ENCODE data around the gene ALG9.
"Not testable (repeated sequence)": the region's sequence is repeated elsewhere in the genome, so short reads cannot be mapped to it uniquely, and the experiment has no call there.

The ALG9 gene, protein sequence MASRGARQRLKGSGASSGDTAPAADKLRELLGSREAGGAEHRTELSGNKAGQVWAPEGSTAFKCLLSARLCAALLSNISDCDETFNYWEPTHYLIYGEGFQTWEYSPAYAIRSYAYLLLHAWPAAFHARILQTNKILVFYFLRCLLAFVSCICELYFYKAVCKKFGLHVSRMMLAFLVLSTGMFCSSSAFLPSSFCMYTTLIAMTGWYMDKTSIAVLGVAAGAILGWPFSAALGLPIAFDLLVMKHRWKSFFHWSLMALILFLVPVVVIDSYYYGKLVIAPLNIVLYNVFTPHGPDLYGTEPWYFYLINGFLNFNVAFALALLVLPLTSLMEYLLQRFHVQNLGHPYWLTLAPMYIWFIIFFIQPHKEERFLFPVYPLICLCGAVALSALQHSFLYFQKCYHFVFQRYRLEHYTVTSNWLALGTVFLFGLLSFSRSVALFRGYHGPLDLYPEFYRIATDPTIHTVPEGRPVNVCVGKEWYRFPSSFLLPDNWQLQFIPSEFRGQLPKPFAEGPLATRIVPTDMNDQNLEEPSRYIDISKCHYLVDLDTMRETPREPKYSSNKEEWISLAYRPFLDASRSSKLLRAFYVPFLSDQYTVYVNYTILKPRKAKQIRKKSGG

DNA sequence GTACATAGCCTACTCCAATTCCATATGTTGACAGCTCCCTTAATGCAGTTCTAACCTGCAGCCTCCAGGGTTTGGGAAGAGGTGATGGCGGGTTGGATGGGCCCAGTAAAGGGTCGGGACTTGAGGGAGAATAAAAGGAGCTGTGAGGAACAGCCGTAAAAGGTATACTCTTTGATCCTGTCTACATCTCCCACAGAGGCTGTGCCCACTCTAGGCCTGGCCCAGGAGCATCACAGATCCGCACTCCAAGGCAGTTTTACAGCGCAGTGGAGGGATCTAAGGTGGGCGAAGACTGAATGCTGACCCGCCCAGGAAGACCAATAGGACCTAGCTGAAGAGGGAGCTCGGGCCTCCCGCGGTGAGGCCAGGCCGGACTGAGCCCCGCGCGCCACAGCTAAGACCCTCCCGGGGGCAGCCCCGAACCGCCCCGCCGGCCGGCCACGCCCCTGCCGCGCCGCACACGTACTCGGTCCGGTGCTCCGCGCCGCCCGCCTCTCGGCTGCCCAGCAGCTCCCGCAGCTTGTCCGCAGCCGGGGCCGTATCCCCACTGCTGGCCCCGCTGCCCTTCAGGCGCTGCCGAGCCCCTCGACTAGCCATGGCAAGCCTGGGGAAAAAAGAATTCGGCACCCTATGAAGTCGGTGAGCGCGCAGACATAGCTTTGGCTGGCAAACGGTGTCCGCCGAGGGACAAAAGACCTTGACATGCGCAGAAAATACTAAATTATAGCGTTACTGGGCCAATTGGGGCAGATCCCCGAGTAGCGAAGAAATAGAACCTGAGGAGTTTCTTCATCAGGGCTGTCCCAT lies at the start of gene ALG9:
TSS of gene ALG9 (minus strand) at position 696 of the 807 bp plus-strand sequence. CDS start at position 597, 99 bp downstream.
- DNase-seq = peak; percentile 68 to 74

- no peak for DNase-seq
Observed at GRCh38 chr11:111920908-111921307, 49.5 kb upstream of the ALG9 start.

DNA sequence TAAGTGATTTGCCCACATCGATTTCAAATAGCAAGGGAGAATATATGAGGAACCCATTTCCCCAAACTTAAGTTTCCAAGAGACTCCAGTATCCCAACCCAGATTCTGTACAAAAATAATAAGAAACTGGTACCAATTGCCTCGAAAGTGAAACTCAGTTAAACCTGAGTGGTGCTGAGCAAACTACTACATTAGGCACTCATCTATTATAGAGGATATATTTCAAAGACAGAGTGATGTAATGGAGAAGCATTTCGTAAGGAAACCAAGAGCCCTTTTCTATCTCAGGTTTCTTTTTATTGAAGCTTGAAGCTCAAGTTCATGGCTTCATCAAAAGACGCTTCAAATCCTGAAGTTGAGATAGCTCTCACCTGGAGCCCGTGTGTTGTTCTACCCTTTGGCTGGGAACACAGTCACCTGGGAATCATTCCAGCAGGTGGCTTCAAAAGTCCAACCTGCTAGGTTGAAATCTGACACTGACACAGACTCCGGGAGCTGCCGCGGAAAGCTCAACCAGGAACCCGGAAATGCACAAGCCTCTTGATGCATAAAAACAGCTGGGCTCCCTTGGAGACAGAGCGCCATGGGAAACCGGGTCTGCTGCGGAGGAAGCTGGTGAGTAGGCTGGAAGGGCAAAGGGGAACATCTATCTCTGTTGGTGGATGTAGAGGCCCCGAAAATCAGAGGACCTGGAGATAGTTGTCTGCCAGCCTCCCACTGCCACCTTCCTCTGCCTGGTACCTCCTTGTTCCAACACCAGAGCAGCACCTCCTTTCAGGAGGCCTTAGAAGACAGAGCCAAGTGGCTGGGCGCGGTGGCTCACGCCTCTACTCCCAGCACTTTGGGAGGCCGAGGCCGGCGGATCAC lies 47.2 kb upstream of the ALG9 start, which contains the start of gene C11orf52:
TSS of gene C11orf52 (plus strand) at position 524 of the 867 bp plus-strand sequence. CDS start at position 584, 60 bp downstream.
- DNase-seq = no peak

DNA sequence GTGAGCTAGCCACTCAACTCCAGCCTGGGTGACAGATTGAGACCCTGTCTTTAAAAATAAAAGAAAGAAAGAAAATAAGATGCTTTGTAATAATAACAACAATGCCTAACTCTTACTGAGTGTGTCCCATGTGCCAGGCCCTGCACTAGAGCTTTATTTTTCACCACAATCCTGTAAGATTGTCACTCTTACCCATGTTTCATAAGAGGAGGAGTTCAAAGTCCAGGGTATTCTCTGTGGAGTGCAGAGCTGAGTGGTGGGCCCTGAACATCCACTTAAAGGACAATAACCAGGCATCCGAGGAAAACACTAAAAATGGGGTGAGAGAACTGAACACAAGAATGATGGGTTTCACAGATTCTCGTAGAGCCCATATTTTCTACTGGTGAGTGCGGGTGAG lies 46.4 kb upstream of the ALG9 start:
- DNase-seq = no peak

- DNase-seq = no peak
Observed at GRCh38 chr11:111917312-111917711, 45.9 kb upstream of the ALG9 start.

DNA sequence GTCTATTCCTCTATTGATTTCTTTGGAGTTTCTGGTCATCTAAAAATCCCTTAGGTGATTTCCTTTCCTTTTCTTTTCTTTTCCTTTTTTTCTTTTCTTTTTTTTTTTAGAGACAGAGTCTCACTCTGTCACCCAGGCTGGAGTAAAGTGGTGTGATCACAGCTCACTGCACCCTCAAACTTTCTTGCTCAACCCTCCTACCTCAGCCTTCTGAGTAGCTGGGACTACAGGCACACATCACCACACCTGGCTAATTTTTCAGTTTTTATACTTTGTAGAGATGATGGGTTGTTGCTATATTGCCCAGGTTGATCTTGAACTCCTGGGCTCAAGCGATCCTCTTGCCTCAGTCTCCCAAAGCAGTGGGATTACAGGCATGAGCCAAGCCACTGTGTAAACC lies 45.4 kb upstream of the ALG9 start:
- DNase-seq = no peak

- DNase-seq = peak; percentile 83 to 85
Observed at GRCh38 chr11:111913997-111914396, 42.6 kb upstream of the ALG9 start.

DNA sequence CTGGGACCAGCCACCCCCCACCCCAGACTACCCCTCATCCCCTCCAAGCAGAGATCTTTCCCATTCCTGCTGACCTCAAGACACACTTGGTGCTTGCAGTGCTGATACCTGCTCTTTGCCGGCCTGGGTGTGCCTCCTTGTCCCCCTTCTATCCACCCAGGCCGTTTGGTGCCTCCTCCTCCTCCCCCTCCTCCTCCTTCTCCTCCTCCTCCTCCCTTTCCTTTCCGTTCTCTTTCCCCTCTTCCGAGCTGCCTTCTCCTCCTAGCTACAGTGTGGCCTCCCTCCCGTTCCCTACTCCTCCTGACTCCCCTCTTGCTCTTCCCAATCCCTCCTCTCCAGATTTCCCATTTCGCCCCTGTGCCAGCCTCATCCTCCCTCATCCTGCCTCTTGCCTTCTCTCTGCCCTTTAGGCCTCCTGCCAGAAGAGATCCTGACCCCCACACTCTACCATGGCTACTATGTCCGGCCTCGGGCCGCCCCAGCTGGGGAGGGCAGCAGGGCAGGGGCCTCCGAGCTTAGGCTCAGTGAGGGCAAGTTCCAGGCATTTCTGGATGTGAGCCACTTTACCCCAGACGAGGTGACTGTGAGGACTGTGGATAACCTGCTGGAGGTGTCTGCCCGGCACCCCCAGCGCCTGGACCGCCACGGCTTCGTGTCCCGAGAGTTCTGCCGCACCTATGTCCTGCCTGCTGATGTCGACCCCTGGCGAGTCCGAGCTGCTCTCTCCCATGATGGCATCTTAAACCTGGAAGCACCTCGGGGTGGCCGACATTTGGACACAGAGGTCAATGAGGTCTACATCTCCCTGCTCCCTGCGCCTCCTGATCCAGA lies 41.9 kb upstream of the ALG9 start:
- DNase-seq = peak in 1 of 2 donors; percentile 43

- DNase-seq = peak in 1 of 2 donors; percentile 61
Observed at GRCh38 chr11:111912535-111912934, 41.2 kb upstream of the ALG9 start, which contains the start of gene HSPB2. Gene HSPB2 (plus strand): TSS chr11:111912734. CDS start chr11:111912830, 96 bp downstream.

GRCh38 chr11:111911563-111912401 lies 40.4 kb upstream of the ALG9 start, which contains the start of gene CRYAB:
Gene CRYAB (minus strand): TSS chr11:111911770. CDS start chr11:111911724, 46 bp downstream.
- peak; percentile 93 to 94 for DNase-seq

- peak; percentile 81 to 92 for DNase-seq
Observed at GRCh38 chr11:111910676-111911562, 39.5 kb upstream of the ALG9 start.

GRCh38 chr11:111909378-111909777 lies 38.0 kb upstream of the ALG9 start:
- no peak for DNase-seq

DNA sequence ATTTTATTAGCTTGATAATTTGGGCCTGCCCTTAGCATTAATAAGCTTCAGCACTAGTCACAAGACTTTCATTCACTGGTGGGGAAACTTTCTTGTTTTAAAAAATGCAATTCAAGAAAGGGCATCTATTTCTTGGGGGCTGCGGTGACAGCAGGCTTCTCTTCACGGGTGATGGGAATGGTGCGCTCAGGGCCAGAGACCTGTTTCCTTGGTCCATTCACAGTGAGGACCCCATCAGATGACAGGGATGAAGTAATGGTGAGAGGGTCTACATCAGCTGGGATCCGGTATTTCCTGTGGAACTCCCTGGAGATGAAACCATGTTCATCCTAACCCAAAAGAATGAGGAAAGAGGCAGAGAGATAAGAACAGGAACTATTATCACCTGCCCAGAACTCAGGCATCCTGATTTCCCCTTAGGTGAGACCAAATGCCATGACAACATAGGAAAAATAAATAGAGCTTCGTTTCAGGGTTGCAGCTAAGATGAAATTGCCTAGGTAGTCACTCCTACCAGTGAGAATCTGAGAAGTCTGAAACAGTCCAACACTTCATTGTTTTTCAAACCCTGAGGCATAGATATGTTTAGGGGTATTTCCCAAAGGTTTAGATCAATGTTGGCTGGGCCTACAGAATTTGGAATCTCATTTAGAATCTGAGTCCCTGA lies 37.4 kb upstream of the ALG9 start:
- DNase-seq = no peak

DNA sequence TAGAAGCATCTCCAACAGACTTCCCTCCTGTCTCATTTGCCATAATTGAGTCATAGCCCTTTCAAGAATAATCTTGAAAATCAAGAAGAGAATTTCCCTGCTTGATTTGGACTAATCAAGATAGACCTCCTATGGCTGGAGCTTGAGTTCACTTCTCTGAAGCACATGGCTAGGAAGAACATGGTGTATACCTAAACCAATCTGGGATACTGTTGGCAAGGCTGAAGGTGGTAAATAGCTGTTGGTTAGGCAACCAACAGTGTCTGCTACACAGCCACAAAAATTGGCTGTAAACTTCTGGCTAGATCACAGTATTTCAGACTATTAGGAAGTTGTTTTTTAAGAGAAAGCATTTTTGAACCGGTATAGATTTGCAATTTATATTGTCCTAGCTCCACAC lies 35.3 kb upstream of the ALG9 start:
- DNase-seq = no peak

DNA sequence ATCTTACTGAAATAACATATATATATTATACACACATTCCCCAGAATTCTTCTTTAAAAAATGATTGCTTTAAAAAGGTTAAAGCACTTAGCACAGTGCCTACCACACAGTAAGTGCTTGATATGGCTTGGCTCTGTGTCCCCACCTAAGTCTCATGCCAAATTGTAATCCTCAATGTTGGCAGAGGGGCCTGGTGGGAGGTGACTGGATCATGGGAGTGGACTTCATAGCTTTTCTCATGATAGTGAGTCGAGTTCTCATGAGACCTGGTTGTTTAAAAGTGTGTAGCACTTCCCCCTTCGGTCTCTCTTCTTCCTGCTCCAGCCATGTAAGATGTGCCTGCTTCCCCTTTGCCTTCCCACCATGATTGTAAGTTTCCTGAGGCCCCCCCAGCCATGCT lies 34.0 kb upstream of the ALG9 start:
- no peak for DNase-seq

- DNase-seq = no peak
Observed at GRCh38 chr11:111886844-111887243, 15.5 kb upstream of the ALG9 start.

- no peak for DNase-seq
Observed at GRCh38 chr11:111886032-111886431, 14.7 kb upstream of the ALG9 start.

- DNase-seq = not testable (repeated sequence)
Observed at GRCh38 chr11:111885053-111885452, 13.7 kb upstream of the ALG9 start.

Measured in hippocampal formation (tissue), 2 donors.